Esophagus muscularis mucosa (tissue), 4 donors: ENCODE measurements around the gene SPARC. TPM values are rescaled to one million over a fixed set of nuclear protein-coding genes. Genes with fewer than 3 reads are reported as not detected.

Experiments used
- DNase-seq: peaks from one replicate; pipeline ENCODE4 v3.0.0-alpha.2; 2017; ENCODE audit errors: extremely low spot score
- H3K27ac ChIP-seq, 4 donors: fragments of 200-600 bp; sonication (generic); replicated peaks in 1 of 4; 1 replicate in 3 of 4; 2 replicates in 1 of 4; pipeline ENCODE4 v1.5.1; 2016 to 2019; ENCODE audit warnings: mild to moderate bottlenecking in 1 of 4
- H3K27me3 ChIP-seq, 4 donors: fragments of 200-600 bp; sonication (generic); one replicate each; pipeline versions ENCODE4 v1.5.1 to v1.6.0; 2016 to 2019
- H3K36me3 ChIP-seq, 4 donors: fragments of 200-600 bp; sonication (generic); one replicate each; pipeline ENCODE4 v1.5.1; 2016 to 2019
- H3K4me1 ChIP-seq, 4 donors: fragments of 200-600 bp; sonication (generic); one replicate each; pipeline ENCODE4 v1.5.1; 2016 to 2019
- H3K4me3 ChIP-seq, 4 donors: fragments of 200-600 bp; sonication (generic); 1 replicate in 2 of 4; 2 replicates in 2 of 4; pipeline ENCODE4 v1.5.1; 2016 to 2019; ENCODE audit warnings: mild to moderate bottlenecking in 4 of 4, moderate library complexity in 1 of 4
- H3K9me3 ChIP-seq, 4 donors: fragments of 200-600 bp; sonication (generic); 1 replicate in 3 of 4; 2 replicates in 1 of 4; pipeline ENCODE4 v1.5.1; 2016 to 2019
- CTCF ChIP-seq, 3 experiments: fragments of 200-600 bp in 2 of 3; fragments of 450-650 bp in 1 of 3; sonication (generic) in 2 of 3; IDR thresholded peaks; one replicate each; pipeline ENCODE4 v1.5.1; 2017 to 2019; ENCODE audit warnings: antibody characterized with exemption in 3 of 3, mild to moderate bottlenecking in 2 of 3, moderate library complexity in 1 of 3
- EP300 ChIP-seq: sonication (generic); formaldehyde crosslinking; IDR thresholded peaks from one replicate; pipeline ENCODE4 v1.6.1; 2017; ENCODE audit warnings: antibody characterized with exemption
- POLR2A ChIP-seq: fragments of 450-650 bp; IDR thresholded peaks from one replicate; pipeline ENCODE4 v1.6.1; 2017; ENCODE audit warnings: antibody characterized with exemption, moderate library complexity, mild to moderate bottlenecking, low read depth
- POLR2AphosphoS5 ChIP-seq, 2 donors: sonication (generic); formaldehyde crosslinking; IDR thresholded peaks; one replicate each; pipeline ENCODE4 v1.6.1; 2017; ENCODE audit warnings: antibody characterized with exemption in 2 of 2
- WGBS: methylation state at CpG from one replicate; pipeline ENCODE4 v1.1.5; 2018; 5-methylcytosine and 5-hydroxymethylcytosine counted together
- intact Hi-C: fragments of 100-400 bp; cut with DNase I; formaldehyde crosslinking; loops from one replicate; pipeline ENCODE4 v1.15.1; 2023
- total RNA-seq, 4 donors: library from RNA; depleted of rRNA; stranded (reverse); fragments of >200 nt; gene quantifications; one replicate each; pipeline versions ENCODE4 v1.1.0 to v1.2.1, GENCODE V29; 2016

The SPARC gene
- total RNA-seq, 4 donors from 2014 or later: 269 to 875 (median 432) TPM

- H3K4me1 ChIP-seq: peaks cover 94 to 100% (median 96%) of the 10 kb centered on the region in 4 donors
- TF ChIP-seq EP300 (no peak), POLR2AphosphoS5 (IDR thresholded peaks at IDR 0.05) (peak in 1 of 2 donors; percentile 13)
- peak overlapping the region in 1 of 4 donors; percentile 24 for H3K4me3 ChIP-seq
- peak overlapping the region; percentile 79 to 86 (median 84) for H3K27ac ChIP-seq
- DNase-seq: no peak
- WGBS: 38% methylated on average over 6 of the region's 6 CpGs
- peaks cover 8 to 57% (median 22%) of the 10 kb centered on the region in 4 donors for H3K36me3 ChIP-seq
- intact Hi-C loops: no loop called here
- no peaks in the 10 kb centered on the region for H3K27me3 ChIP-seq
- no peaks in the 10 kb centered on the region for H3K9me3 ChIP-seq
Observed at GRCh38 chr5:151677776-151678545, 8.8 kb downstream of the SPARC start.

- WGBS: 52% methylated on average over 2 of the region's 2 CpGs
- Histone ChIP-seq H3K27ac (peak overlapping the region; percentile 79 to 86 (median 84)), H3K4me3 (no peak overlapping the region), H3K27me3 (no peaks in the 10 kb centered on the region), H3K36me3 (peaks cover 8 to 58% (median 33%) of the 10 kb centered on the region in 4 donors), H3K9me3 (no peaks in the 10 kb centered on the region), H3K4me1 (peaks cover 94 to 100% (median 97%) of the 10 kb centered on the region in 4 donors)
- intact Hi-C loops: no loop called here
- DNase-seq: no peak
- TF ChIP-seq POLR2A: no peak
- no peak for TF ChIP-seq POLR2AphosphoS5 (IDR thresholded peaks at IDR 0.05)
- no peak for TF ChIP-seq EP300
- no peak for TF ChIP-seq CTCF (IDR thresholded peaks at IDR 0.05)
Observed at GRCh38 chr5:151676719-151677118, 10.0 kb downstream of the SPARC start.

- Histone ChIP-seq H3K4me1 (peaks cover 94 to 100% (median 97%) of the 10 kb centered on the region in 4 donors), H3K27ac (peak overlapping the region; percentile 79 to 86 (median 84)), H3K36me3 (peaks cover 8 to 58% (median 35%) of the 10 kb centered on the region in 4 donors), H3K9me3 (no peaks in the 10 kb centered on the region), H3K4me3 (peak overlapping the region in 1 of 4 donors; percentile 8), H3K27me3 (no peaks in the 10 kb centered on the region)
- intact Hi-C loops: no loop called here
- TF ChIP-seq POLR2AphosphoS5 (IDR thresholded peaks at IDR 0.05) (no peak), EP300 (no peak), POLR2A (no peak), CTCF (IDR thresholded peaks at IDR 0.05) (no peak)
- DNase-seq: no peak
Observed at GRCh38 chr5:151676314-151676712, 10.4 kb downstream of the SPARC start.

- Histone ChIP-seq H3K4me1 (peaks cover 94 to 100% (median 97%) of the 10 kb centered on the region in 4 donors), H3K36me3 (peaks cover 8 to 59% (median 38%) of the 10 kb centered on the region in 4 donors), H3K4me3 (peak overlapping the region in 1 of 4 donors; percentile 8), H3K27me3 (no peaks in the 10 kb centered on the region), H3K9me3 (no peaks in the 10 kb centered on the region), H3K27ac (peak overlapping the region; percentile 79 to 86 (median 84))
- WGBS: 28% methylated on average over 3 of the region's 3 CpGs
- intact Hi-C loops: no loop called here
- DNase-seq: no peak
- TF ChIP-seq POLR2A (no peak), EP300 (no peak), CTCF (IDR thresholded peaks at IDR 0.05) (no peak), POLR2AphosphoS5 (IDR thresholded peaks at IDR 0.05) (no peak)
Observed at GRCh38 chr5:151675611-151676313, 11.0 kb downstream of the SPARC start.
